Erythroblast (primary cell): ENCODE data around the gene NSUN3.

Experiments
- GATA1 ChIP-seq: IDR thresholded peaks from 2 replicates; pipeline ENCODE4 v1.6.1; 2011; ENCODE audit warnings: low read depth, mild to moderate bottlenecking, control low read depth, low read length, moderate library complexity
- POLR2A ChIP-seq: IDR thresholded peaks from 2 replicates; pipeline ENCODE4 v1.6.1; 2011; ENCODE audit warnings: mild to moderate bottlenecking, low read length

GRCh38 chr3:94146455-94146854 is 83.6 kb downstream of the NSUN3 start:
- TF ChIP-seq POLR2A (no peak), GATA1 (no peak)
